NCI-H82 treated with DMSO at 0.1 percent for 48 hours (cell line): ENCODE measurements around the gene MMP28.

Source experiments
- DNase-seq: peaks from one replicate; lab custom pipeline; 2025; ENCODE audit not compliant: unreplicated experiment; lab: John Stamatoyannopoulos, UW

MMP28 gene

DNA sequence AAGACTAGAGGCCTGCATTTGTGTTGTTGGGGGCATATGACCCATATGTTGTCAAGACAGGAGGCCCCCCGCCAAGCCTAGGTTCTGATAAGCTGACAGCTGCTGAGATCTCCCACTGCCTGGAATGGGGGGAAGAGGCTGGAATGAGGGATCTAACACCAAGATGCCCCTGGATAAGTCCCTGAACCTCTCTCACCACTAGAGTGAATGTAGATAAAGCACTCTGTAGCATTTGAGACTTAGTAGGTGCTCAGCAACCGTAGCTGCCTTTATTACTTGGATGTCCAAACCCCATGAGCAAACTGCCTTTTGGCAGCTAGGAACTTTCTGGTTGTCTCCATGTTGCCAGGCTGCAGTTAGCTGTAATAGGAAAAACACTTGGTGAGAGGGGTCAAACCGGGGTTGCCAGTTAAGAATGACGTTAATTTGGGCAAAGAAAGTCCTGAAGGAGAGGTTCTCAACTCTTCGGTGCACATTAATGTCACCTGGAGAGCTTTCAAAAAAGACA lies 68.4 kb downstream of the MMP28 start:
- DNase-seq, result no peak

DNA sequence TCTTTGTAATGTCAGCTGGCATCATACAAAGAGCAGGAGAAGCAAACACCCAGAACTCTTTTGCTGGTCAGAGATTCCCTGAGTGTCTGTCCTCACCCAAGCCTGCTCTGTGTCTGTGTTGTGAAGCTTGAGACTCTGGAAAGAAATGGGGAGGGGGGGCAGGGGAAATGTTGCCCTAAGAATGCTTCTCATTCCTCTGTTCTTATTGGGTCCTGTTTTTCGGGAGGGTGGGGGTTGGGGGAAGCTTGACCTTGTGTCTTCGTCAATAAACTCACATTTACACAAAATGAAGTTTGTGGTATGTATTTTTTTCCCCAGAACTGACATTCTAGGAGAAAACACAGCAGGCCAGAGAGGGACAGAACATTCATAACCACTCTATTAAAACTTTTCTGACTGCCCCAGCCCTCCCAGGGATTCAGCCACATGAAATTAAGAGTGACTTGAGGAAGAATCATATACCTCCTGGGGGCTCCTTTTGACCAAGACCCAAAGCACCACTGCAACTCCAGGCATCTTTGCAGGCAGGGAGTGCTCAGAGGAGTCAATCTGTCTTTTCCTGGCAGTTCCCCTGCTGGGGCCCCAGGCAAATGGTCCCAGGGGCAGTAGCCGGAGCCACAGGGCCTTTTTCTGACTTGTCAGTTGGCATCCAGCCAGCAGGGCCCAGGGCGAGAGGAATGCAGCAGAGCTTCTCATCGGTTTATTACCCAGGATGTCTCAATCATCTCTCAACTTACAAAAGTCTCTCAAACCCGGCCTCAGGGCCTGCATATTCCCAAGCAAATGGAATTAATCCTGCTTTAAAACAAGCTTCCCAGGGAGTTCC lies 69.1 kb downstream of the MMP28 start:
- DNase-seq, result peak; percentile 82

DNA sequence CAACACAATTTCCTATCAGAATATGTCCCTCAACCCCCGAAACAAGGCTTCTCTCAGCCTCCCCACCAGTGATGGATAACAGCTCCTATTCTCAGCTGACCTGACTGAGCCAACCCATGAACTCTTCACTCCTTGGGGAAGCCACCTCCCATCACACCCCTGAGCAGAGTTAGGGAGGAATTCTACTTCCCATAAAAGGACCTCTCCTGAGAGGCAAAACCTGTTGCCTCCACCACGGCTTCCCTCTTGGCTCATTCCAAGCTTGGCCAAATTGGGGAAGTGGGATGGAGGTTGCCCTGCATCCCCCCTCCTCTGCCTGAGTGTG lies 69.7 kb downstream of the MMP28 start:
- no peak for DNase-seq

DNA sequence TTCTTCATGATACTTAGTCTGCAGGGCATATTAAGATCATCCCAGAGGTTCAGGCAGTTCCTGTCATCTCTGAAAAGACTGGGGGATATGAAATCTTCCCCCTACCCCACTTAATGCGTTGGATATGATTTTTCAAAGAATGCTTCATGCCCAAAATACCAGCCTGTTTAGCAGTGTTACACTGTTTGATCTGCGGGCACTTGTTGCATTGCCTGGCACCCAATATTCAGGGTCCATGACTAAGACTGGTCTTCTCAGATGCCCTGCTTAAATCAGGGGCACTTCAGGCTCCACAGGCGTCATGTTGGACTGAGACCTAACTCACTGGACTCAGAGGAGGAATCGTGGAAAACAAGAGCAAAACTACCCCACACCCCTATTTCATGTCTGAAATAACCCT lies 70.4 kb downstream of the MMP28 start:
- no peak for DNase-seq

DNA sequence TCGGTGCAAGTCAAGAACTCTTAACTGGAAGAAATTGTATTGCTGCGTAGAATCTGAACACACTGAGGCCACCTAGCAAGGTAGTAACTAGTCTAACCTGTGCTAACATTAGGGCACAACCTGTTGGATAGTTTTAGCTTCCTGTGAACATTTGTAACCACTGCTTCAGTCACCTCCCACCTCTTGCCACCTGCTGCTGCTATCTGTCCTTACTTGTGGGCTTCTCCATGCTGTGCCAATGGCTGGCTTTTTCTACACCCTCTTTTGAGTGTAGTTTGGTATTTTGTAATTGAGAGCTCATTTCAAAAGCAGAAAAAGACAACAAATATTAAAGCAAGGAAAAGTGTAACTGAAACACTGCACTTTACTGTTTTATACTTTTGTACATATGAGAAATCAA lies 71.7 kb downstream of the MMP28 start:
- DNase-seq, result no peak

DNA sequence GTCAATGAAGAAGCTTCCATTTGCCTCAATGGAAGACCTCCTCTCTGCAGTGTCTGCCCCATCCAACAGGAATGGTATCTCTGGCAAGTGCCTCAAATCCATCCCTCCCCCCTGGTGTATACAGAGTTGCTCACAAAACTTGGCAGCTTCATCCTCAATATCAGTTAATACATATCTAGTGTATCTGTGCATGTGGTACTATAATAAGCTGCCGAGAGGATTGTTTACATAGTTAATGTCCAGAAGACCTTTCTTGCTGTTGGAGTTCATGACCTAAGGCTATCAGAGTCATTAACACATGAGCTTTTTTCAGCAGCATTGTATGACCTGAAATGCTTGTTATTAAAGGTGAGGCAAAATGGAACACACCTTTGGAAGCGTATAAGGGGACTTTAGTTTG lies 78.0 kb downstream of the MMP28 start:
- no peak for DNase-seq

DNA sequence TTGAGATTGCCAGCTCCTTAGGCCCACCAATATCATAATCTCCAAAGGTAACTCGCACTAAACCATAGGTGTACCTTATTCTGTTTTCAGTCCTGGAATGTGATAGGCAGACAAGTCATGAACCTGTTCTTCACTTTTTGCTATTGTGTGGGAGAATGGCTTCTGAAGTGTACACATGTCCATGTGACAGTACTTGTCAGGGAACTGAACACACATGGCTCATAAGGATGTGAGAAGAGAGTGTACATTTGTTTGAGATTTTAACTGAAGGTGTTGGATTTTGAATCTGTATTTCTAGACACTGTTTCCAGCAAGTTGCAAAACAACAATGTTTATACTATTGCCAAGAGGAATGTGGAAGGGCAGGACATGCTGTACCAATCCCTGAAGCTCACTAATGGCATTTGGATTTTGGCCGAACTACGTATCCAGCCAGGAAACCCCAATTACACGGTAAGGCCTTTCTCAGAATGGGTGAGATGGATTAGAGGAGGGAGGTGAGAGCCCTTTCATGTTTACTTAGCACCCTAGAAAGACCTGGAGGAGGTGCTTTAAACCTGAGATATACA lies 78.5 kb downstream of the MMP28 start:
- no peak for DNase-seq

DNA sequence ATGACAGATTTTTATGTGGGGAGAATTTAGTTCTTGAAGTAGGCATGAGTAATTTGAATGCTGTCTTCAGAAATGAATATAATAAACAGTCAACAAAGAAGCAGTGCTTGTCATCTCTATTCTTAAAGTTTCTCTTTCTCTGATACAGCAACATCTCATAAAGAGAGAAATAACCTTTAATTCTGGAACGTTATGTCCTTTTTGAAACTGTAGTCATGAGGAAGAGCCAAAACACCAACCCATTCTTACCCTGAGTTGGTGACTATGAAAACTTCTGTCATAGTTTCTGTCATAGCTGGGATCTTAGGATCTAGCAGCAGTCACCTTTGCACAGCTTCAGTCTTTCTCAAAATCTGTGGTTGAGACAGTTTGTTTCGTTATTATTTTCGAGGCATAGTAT lies 79.3 kb downstream of the MMP28 start:
- DNase-seq, result no peak
